Measurements from ENCODE around the gene AIG1. TPM values are rescaled to one million over a fixed set of nuclear protein-coding genes. Genes with fewer than 3 reads are reported as not detected.
A peak's percentile ranks its signal among the peaks of the same experiment; 100 is the strongest.
"Not testable (repeated sequence)": the region's sequence is repeated elsewhere in the genome, so short reads cannot be mapped to it uniquely, and the experiment has no call there.

AIG1 gene
- total RNA-seq, 2 donors from 2014 or later, result 15.6 to 27.0 TPM

- DNase-seq (no peak), ATAC-seq (no peak)
- intact Hi-C loops (cut with DNase I, micrococcal nuclease), result no loop called here
Measured at GRCh38 chr6:143267760-143268159, 207.1 kb downstream of the AIG1 start.

GRCh38 chr6:143268439-143268838, 207.8 kb downstream of the AIG1 start:
- DNase-seq (no peak), ATAC-seq (no peak)
- intact Hi-C loops (cut with DNase I, micrococcal nuclease), result no loop called here

GRCh38 chr6:143270026-143270425, 209.3 kb downstream of the AIG1 start:
- intact Hi-C loops (cut with DNase I, micrococcal nuclease), result no loop called here
- ATAC-seq (no peak), DNase-seq (no peak)

GRCh38 chr6:143271024-143271423, 210.3 kb downstream of the AIG1 start:
- intact Hi-C loops (cut with DNase I, micrococcal nuclease), result no loop called here
- no peak for ATAC-seq
- peak in 1 of 2 donors; percentile 7 for DNase-seq

- no peak for DNase-seq
- intact Hi-C loops (cut with DNase I, micrococcal nuclease), result no loop called here
- no peak for ATAC-seq
Measured at GRCh38 chr6:143276436-143276835, 215.7 kb downstream of the AIG1 start.

- DNase-seq (peak in 1 of 2 donors; percentile 12), ATAC-seq (peak; percentile 84)
- intact Hi-C loops (cut with DNase I, micrococcal nuclease), result no loop called here
Measured at GRCh38 chr6:143279385-143279784, 218.7 kb downstream of the AIG1 start.

- no peak for DNase-seq
- ATAC-seq, result no peak
- intact Hi-C loops (cut with DNase I, micrococcal nuclease), result no loop called here
Measured at GRCh38 chr6:143283887-143284645, 223.4 kb downstream of the AIG1 start.

- DNase-seq, result no peak
- intact Hi-C loops (cut with DNase I, micrococcal nuclease), result no loop called here
- ATAC-seq, result no peak
Measured at GRCh38 chr6:143286251-143286795, 225.6 kb downstream of the AIG1 start.

GRCh38 chr6:143288923-143289322, 228.2 kb downstream of the AIG1 start:
- intact Hi-C loops (cut with DNase I, micrococcal nuclease), result no loop called here
- DNase-seq, result no peak
- ATAC-seq, result no peak

GRCh38 chr6:143290206-143290605, 229.5 kb downstream of the AIG1 start:
- no peak for DNase-seq

GRCh38 chr6:143293523-143293922, 232.8 kb downstream of the AIG1 start:
- intact Hi-C loops (cut with DNase I, micrococcal nuclease), result no loop called here
- ATAC-seq (no peak), DNase-seq (no peak)

More at GRCh38 chr6:143290206-143290605, 229.5 kb downstream of the AIG1 start:
- no peak for ATAC-seq
- intact Hi-C loops (cut with DNase I, micrococcal nuclease), result no loop called here

GRCh38 chr6:143294265-143294860, 233.7 kb downstream of the AIG1 start:
- intact Hi-C loops (cut with DNase I, micrococcal nuclease), result no loop called here
- no peak for ATAC-seq

GRCh38 chr6:143295932-143296331, 235.2 kb downstream of the AIG1 start:
- ATAC-seq, result no peak
- DNase-seq, result no peak

More at GRCh38 chr6:143294265-143294860, 233.7 kb downstream of the AIG1 start:
- no peak for DNase-seq

GRCh38 chr6:143298071-143298470, 237.4 kb downstream of the AIG1 start:
- intact Hi-C loops (cut with DNase I, micrococcal nuclease), result no loop called here
- DNase-seq, result no peak
- ATAC-seq, result no peak

More at GRCh38 chr6:143295932-143296331, 235.2 kb downstream of the AIG1 start:
- intact Hi-C loops (cut with DNase I, micrococcal nuclease), result no loop called here

- no peak for ATAC-seq
Measured at GRCh38 chr6:143299253-143300166, 238.8 kb downstream of the AIG1 start.

GRCh38 chr6:143301188-143301587, 240.5 kb downstream of the AIG1 start:
- intact Hi-C loops (cut with DNase I, micrococcal nuclease), result no loop called here
- ATAC-seq (no peak), DNase-seq (no peak)

More at GRCh38 chr6:143299253-143300166, 238.8 kb downstream of the AIG1 start:
- DNase-seq, result no peak
- intact Hi-C loops (cut with DNase I, micrococcal nuclease), result no loop called here

- intact Hi-C loops (cut with DNase I, micrococcal nuclease); DNase-seq; ATAC-seq: not testable (repeated sequence)
Measured at GRCh38 chr6:143307760-143308159, 247.1 kb downstream of the AIG1 start.

- intact Hi-C loops (cut with DNase I, micrococcal nuclease), result no loop called here
- DNase-seq (no peak), ATAC-seq (no peak)
Measured at GRCh38 chr6:143313163-143313562, 252.5 kb downstream of the AIG1 start.

- ATAC-seq, result no peak
- intact Hi-C loops (cut with DNase I, micrococcal nuclease), result no loop called here
- no peak for DNase-seq
Measured at GRCh38 chr6:143321491-143322086, 260.9 kb downstream of the AIG1 start.
